Muscle of arm (tissue), 12 donors: ENCODE results near the gene LMO7. TPM values are rescaled to one million over a fixed set of nuclear protein-coding genes. Genes with fewer than 3 reads are reported as not detected.
"Not testable (repeated sequence)": the region's sequence is repeated elsewhere in the genome, so short reads cannot be mapped to it uniquely, and the experiment has no call there.

Source experiments
- DNase-seq: peaks from one replicate; pipeline ENCODE4 v3.0.0-alpha.2; 2013
- polyA plus RNA-seq, 12 donors: library from polyadenylated mRNA; unstranded; fragments of 120-200 nt; gene quantifications; one replicate each; pipeline ENCODE4 v1.2.1, GENCODE V29; 2013; ENCODE audit not compliant: insufficient read length in 12 of 12

LMO7 gene
- polyA plus RNA-seq, 12 donors = 89.6 to 467 (median 150) TPM

DNA sequence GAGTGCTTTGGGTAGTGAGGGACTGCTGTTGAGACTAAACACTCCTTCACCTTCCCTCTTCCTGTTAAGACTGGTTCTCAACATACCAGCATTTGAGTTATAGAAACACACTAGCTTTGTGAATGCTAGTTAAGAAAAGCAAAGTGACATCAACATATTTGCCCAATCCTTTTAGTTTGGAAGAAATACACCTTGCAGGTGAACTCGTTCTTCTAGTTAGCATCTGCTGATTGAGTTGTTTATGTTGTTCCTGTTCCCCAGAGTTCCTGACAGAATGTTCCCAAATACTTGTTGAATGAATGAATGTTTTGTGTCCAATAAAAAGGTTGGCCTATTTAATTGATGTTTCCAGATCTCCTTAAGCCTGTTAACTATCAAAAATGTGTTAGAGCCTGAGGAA, 7.1 kb downstream of the LMO7 start:
- DNase-seq = no peak

DNA sequence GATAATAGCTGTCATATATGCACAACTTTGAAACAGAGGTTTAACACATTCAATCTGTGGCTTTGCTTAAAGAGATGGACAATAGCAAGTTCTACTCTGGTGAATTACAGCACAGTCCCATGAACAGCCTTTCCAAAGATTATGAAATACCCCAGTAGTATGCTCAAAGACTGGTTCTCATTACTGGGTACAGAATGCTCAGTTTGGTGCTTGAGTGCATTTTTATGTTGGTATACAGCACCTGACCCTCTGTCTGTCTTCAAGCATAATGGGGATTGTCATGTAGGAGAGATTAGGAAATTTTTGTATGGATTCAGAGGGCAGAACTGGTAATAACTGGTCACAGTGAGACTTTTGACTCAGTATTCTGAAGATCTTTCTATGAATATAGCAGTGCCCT, 7.6 kb downstream of the LMO7 start:
- no peak for DNase-seq

DNA sequence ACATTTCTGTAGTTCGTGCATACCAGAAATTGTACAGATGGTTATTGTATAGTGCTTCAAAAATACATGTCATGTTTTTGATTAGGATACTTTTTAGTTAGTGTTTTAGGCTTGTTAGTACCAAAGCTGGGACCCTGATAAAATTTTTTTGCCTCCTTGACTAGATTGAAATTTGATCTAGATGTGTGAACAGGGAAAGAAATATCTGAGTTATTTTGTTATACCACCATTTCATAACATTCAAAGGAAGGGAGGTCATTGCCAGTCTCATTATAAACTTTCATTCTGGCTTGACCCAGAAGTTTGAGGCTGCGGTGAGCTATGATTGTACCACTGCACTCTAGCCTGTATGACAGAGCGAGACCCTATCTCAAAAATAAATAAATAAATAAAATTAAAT, 9.0 kb downstream of the LMO7 start:
- DNase-seq = no peak

DNA sequence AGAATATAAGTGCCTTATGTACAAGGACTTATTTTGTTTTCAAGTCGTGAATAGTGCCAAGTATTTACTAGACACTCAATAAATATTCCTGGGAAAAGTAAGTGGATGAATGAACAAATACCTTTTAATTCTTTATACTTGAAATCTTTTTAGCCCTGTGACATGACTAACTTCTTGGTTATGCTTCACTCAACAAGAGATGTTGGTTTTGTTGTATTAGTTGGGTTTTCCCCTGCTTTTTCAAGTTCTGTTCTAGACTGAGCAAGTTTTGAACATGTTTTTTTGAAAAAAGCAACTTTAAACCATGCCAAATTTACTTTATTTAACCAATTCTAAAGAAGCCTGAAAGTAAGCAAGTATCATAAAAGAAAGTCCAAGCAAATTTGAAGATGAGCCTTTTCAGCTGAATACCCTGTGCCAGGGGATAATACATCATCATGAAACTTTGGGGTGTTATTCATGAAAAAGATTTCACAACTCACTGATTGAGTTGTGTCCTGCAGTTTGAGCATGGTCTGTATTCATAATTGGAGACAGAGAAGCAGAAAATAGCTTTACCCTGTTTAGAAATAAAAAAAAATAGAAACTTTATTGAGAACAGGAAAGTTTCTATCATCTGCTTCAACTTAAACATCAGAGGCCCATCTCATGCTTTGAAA, 11.1 kb downstream of the LMO7 start:
- DNase-seq = no peak

DNA sequence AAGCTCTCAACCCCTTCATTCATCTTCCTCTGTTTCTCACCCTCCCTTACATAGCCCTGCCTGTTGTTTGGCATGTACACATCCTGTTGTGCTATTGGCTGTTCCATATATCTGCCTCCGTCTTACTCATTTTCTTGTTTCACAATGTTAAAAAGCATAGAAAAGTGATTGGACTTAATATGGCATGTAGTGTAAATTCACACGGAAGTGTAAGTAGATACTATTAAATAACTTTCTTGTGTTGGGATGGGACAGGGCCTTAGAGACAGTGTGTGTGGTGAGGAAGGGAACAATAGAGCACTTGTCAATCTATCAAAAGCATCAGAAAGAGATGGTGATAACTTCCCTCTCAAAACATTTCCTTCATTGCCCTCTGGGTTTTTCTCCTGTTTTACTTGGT, 12.3 kb downstream of the LMO7 start:
- no peak for DNase-seq

DNA sequence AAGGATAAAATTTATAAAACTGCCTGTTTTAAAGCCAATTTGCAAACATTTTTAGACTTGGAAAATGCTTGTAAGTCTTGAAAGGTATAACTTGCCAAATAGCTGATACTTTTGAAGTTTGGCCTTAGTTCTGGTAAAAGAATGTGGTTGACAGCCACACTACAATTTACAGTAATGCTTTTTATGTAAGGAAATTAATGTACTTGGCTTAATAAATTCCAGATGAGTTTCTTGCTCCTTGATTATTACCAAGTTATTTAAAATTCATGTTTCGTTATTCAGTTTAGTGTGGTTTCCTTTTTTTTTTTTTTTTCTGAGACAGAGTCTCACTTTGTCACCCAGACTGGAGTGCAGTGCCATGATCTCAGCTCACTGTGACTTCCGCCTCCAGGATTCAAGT, 14.9 kb downstream of the LMO7 start:
- no peak for DNase-seq

DNA sequence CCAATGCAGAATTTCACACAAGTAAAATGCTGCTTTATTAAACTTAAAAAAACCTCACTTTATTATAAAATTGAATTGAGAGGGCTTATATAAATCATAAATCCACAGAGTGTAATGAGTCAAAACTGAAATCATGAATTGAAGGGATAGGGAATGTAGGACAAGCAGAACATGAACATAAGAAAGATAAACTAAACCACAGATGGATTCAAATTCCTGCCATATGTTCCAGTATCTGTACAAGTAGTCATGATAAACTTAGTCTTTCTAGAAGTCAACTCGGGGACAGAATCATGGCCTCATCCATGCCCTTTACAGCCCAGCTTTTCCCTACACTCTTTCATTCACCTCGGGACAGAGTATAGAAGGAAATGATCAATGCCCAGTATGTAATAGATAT, 16.6 kb downstream of the LMO7 start:
- DNase-seq = no peak

DNA sequence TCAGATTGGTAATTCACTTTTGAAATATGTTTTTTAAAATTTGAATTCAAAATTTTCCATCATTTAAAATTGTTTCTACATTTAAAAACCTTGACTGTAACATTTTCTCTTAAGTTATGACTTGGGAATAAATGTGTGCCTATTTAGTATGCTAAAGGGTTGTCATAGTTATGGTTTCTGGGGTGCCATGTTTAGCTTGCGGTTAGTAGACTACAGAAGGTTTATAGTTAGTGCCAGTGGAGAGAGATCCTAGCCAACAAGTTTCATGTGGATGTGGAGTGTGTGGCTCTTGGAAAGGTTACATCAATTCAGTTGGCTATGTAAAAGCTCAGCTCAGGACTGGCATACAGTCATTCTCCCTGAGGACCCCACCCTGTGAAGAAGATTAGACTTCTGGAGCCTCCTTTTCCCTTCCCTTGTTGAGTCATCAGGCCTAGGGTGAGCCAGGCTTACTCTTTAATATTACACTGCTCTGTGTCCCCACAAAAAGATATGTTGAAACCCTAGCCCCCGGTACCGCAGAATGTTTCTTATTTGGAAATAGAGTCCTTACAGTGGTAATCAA, 20.4 kb downstream of the LMO7 start:
- DNase-seq = no peak

DNA sequence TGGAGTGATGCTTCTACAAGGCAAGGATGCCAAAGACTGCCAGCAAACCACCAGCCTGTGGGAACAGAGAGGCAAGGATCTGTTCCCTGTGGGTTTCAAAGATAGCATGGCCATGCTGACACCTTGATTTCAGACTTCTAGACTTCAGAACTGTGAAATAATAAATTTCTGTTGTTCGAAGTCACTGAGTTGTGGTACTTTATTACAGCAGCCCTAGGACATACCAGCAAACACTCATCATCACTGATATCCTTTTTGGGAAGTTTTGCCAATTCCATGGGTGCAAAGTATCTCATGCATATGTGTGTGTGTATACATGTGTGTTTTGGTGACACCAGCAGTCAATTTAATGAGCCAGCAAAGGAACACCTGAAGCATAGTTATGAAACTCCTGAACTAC, 21.0 kb downstream of the LMO7 start:
- no peak for DNase-seq

DNA sequence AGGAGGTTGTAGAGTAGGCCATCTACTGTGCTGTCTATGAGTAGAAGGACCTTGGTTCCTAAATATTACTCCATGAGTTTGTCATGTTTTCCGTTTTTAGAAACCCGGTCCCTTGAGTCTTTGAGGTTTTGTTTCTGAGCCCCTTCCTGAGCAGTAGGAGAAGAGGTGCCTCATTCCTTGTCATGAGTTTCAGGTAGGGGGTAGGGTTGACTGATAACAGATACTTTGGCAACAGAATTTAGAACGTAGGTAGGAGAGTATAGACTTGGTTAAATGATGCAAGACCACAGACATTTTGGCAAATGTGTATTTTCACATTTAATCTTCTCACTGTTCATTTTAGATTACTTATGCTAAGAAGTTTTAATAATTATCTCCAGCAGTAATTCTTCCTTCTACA, 24.6 kb downstream of the LMO7 start:
- DNase-seq = no peak

DNA sequence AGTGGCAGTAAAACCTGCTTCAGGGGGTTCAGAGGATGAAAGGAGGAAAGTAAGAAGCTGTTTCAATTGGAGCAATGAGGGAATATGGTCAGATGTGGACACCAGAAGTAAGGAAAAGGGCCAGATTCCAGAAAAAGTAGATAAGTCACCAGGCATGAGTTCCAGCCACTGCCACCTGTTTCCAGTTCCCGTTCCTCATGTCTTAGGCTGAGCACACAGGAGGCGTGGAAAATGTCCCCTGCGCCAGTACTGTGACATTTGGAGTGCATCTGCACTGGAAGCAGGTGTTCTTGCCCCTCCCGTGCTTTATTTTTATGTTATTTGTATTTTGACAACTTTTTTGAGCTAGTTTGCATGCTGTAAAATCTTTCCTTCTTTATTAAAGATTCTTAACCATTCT, 25.3 kb downstream of the LMO7 start:
- DNase-seq = no peak

DNA sequence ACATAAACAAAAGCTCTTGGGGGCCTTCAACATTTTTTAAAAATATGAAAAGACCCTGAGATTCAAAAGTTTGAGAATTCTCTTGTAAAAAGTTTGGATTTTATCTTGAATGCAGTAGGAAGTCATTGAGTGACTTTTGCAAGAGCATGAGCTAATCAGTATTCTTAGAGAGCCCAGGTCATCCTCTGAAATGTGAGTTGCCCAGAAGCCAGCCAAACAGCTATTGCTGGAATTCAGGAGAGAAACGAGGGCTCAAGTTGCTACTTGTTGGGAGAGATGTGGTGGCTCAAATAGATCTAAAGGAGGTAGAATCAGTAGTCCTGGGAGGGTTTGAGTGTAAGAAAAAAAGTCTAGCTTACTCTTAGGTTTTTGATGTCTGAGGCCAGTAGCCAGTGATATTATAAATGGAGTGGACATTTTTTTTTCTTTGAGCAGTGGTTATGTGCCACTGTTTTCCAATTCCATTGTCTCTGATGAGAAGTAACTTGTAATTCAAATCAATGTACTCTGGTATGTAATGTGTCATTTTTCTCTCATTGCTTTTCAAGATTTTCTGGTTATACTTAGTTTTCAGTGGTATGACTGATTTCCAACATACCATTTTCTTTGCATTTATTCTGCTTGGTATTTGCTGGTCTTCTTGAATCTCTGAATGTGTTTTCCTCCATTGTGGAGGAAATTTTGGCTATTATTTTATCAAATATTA, 30.7 kb downstream of the LMO7 start:
- DNase-seq = no peak

DNA sequence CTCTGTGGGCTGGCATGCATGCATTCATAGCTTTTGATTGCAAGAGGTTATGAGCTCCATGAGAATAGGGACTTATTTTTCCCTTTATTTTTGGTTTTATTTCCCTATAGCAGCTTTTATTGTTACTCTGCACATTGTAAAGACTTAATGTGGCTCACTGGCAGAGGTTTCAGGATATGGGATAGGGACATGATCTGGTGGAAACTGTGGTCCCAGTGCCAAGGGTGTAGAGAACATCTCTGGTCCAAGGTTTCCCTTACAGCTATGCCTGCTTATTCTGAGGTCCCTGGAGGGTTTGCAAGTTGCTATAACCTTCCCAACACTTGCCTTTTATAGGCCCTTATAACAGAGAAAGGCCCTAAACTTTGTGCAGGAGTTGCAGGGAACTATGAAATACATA, 33.6 kb downstream of the LMO7 start:
- no peak for DNase-seq

DNA sequence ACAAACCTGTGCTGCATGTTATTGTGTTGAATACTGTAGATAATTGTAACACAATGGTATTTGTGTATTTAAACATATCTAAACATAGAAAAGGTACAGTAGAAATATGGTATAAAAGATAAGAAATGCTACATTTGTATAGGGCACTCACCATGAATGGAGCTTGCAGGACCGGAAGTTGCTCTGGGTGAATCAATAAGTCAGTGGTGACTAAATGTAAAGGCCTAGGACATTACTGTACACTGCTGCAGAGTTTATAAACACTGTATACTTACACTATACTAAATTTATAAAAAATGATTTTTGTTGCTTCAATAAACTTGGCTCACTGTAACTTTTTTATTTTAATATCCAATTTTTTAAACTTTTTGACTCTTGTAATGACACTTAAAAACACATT, 34.4 kb downstream of the LMO7 start:
- no peak for DNase-seq

DNA sequence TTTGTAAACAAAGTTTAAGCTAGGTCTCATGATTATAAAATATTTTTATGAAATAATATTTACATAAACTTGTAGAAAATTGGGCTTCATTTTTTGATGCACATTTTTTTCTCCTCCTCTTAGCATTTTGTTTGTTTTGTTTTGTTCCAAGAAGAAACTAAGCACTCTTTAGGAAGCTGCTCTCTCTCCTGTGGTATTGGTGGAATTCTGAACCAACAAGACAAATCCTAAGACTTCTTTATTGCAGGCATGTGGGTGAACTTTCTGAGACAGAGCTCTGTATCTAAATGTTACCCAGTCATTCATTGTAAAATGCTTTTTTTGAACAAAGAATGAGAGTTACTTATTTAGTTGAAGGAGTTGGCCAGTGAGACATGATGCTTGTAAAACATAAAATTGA, 39.3 kb downstream of the LMO7 start:
- no peak for DNase-seq

DNA sequence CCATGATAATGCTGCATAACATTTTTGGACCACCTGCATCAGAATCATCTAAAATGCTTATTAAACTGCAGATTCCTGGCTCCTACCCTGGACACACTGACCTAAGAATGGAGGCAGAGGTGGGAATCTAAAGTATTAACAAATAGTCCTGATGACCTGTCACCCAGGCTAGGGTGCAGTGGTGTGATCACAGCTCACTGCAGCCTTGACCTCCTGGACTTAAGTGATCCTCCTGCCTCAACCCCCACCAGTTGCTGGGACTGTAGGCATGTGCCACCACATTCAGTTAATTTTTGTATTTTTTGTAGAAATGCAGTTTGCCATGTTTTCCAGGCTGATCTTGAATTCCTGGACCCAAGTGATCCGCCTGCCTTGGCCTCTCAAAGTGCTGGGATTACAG, 43.3 kb downstream of the LMO7 start:
- no peak for DNase-seq

DNA sequence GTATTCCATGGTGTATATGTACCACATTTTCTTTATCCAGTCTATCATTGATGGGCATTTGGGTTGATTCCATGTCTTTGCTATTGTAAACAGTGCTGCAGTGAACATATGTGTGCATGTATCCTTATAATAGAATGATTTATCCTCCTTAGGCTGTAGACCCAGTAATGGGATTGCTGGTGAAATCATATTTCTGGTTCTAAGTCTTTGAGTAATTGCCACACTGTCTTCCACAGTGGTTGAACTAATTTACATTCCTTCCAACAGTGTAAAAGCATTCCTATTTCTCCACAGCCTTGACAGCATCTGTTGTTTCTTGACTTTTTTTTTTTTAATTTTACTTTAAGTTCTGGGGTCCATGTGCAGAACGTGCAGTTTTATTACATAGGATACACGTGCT, 44.1 kb downstream of the LMO7 start:
- DNase-seq = not testable (repeated sequence)

DNA sequence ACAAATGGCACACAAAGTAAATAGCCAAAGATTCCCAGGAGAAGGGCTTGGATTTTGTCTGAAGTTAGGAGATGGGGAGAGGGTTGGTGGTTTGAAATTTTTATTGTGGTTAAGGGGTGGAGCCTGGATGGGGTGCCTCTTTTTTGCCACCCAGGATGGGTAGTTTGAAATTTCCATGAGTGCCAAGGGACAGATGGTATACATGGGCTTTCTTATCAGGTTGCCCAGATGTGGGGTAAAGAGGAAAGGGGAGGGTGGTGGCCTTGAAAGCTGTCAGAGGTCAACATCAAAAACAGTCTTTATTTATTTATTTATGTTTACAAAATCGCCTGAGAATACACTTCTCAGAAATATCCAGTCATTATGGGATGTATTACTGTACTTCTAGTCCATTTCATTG, 46.2 kb downstream of the LMO7 start:
- no peak for DNase-seq

DNA sequence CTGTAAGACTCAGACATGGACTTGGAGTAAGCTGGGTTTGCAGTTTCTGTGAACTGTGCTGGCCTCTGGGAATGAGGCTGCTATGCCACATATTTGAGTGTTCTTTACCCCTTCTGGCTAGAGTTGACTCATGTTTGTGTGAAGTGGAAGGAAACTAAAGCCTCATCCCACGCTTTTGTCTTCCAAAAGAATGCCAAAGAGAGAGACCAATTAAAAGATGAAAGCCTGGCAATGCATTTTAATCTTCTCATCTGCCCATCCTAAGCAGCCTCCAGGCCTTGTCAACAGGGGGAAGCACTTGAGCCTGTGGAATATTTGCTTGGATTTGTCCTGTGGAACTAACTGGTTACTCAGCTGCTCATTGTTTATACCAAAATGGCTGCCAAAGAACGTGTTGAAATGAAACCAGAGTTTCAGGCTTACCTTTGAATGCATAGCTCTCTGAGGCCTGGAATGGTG, 49.1 kb downstream of the LMO7 start:
- DNase-seq = no peak

DNA sequence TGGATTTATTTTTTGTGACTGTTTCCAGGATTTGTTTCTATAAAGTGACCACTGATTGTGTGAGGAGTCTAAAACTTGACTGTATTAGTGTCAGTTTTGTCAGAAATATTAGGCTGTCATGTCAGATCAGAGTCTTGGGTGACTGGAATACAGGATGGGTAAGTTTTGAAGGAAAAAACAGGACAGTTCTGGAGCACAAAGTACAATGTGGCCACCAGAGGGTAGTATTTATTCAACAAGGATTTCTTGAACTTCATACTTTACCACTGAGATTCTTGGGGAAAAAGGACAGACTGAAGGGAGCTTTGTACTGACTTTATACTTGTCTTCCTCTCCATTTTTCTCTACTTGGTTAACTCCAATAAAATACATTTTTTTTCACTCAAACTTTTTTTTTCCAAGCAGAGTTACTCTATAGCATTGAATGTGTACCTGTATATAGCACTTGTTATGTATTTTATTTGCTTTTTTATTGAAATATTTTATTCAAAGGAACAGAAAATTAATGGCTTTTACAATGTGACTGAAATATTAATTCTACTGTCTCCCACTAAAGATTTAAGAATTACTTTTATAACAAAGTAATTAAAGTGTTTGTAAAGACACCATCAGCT, 51.1 kb downstream of the LMO7 start:
- peak; percentile 15 for DNase-seq

DNA sequence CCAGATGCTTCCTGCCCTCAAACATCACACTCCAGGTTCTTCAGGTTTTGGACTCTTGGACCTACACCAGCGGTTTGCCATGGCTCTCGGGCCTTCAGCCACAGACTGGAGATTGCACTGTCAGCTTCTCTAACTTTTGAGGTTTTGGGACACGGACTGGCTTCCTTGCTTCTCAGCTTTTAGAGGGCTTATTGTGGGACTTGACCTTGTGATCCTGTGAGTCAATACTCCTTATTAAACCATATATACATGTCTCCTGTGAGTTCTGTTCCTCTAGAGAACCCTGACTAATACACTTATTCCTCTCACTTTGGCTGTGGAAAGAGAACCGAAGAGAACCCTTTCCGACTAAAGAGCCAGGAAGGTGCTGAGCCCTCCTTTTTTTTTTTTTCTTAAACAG, 53.6 kb downstream of the LMO7 start:
- DNase-seq = no peak

DNA sequence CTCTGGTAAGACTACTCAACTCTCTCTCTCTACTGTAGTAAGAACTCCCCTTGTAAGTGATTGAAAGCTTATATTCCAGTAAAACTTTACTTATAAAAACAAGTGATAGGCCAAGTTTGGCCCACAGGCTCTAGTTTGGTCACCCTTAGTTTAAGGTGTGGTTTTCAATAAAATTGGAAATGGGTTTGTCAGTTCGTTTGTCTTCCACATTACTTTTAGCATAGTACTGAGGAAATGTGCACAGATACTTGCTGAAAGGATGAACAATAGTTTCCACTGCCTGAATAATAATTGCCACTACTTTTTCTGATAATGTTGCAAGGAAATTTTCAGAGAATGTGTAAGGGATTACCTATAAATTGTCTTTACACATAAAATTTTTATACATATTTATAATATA, 54.5 kb downstream of the LMO7 start:
- DNase-seq = no peak

DNA sequence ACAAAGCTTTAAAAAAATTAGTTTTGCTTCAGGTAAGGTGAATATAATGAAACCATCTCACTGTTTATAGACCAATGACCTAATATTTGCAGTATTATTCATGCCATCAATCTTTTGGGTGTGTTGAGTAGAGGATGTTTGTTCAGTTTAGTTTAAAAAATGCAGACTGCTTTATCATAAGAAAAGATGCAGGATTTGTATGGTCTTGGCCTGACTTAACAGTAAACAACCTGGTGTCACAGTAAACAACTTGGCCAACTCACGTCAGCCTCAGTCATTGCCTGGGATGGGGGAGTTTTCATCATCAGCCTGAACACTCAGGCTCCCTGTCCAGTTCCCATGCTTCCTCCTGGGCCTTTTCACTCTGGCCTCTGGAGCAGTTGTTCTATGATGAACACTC, 55.1 kb downstream of the LMO7 start:
- no peak for DNase-seq
